HG02943 (cell line): ENCODE results near the gene THUMPD3.

Source experiments
- ATAC-seq: cut with Tn5 transposase; IDR thresholded peaks from one replicate; pipeline ENCODE4 v1.9.1; 2021; ENCODE audit warnings: mild to moderate bottlenecking, low read depth, moderate library complexity; ENCODE audit not compliant: unreplicated experiment

THUMPD3 gene

DNA sequence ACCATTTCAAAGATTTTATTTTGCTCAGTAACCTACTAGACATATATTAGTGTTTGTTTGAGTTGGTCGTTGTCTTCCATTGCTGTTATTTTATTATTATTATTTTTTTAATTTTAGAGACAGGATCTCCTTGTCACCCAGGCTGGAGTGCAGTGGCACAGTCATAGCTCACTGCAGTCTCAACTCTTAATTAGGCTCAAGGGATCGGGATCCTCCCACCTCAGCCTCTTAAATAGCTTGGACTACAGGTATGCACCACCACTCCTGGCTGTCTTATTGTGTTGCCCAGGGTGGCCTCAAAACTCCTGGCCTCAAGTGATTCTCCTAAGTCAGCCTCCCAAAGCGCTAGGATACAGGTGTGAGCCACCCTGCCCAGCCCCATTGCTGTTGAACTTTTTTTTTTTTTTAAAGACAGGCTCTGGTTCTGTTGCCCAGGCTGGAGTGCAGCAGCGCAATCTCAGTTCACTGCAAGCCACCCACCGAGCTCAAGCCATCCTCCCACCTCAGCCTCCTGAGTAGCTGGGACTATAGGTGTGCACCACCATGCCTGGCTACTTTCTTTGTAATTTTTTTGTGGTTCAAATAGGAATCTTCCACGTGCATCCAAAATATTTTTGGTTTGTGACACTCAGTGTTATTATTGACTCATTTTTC lies 52.8 kb downstream of the THUMPD3 start:
- no peak for ATAC-seq

DNA sequence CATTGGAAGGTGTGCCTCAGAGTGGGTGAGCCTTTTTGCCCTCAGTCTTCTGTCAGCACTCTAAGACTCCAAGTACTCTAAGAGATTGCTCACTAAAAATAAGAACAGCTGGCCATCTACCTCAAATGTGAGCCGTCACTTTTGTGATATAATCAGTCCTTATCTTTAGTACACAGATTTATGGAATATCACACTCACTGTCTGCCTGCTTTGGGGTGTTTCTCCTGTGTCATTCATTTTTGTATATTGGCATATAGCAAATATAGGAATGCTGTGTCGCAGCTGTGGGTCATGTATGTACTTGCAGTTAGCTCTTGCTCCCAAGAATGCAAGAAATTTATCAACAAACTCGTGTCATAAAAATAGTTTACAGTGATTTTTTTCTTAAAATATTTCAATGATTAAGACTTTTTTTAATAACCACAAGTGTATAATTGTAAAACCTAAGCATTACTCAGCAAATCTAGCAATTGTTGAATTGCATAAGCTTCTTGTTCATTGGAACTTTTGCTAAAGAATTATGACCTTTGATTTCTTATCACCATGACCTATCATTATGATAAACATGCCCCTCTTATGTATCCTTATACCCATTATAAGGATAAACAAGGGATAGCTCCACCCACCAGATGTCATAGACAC lies 53.4 kb downstream of the THUMPD3 start:
- ATAC-seq: no peak

DNA sequence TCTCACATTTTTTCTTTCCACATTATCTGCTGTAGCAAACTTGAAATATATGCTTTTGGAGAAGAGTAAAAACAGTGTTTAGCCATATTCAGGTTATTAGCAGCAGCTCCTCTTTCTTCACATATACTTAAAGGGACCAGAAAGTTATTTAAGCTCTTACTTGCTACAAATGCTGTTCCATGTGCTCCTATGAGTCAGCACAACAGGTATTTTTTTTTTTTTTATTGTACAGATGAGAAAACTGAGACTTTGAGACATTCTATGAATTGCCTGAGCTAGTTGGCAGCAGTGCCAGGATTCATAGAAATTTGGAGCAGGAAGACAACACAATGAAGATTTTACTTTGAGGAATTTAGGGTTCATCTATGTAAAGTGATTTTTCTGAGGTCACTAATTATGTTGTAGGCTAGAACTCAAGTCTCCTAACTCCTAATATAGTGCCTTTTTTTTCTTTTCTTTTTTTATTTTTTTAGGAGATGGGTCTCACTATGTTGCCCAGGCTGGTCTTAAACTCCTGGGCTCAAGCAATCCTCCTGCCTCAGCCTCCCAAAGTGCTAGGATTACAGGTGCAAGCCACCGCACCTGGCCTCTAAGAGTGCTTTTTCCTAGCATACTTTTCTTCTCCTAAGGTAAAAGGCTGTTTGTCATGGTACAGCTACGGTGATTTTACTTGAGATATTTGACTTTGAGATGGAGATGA lies 58.1 kb downstream of the THUMPD3 start:
- no peak for ATAC-seq

DNA sequence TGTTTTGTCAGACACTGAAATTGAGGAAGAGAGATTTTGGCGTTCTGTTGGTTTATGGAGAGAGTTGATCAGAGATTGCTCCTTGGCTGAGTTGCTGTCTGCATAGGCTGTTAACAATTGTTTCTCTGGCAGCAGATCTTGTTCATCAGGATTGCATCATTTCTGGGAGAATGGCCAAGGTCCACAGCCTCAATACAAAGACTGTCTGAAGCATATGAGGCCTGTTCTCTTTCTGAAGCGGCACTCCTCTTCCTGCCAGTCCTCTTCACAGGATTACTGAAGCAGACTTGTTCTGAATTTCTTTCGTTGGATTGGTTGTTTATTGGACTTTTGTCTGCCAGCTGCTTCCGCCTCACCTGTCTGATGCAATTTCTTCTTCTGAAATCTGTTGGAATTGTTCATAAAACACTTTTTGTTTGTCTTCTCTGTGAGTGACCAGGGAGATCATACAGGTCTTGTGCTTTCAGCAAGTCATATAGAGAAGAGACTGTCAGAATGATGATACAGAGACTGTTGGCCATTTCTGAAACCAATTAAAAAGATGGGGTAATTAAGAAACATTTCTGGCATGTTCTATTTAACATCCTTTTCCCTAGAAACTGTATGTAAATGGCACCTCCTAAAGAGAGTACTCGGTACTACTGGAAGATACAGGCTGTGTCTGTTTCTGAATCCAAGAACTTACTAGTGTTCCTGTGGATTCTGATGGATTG lies 60.0 kb downstream of the THUMPD3 start:
- ATAC-seq: no peak

DNA sequence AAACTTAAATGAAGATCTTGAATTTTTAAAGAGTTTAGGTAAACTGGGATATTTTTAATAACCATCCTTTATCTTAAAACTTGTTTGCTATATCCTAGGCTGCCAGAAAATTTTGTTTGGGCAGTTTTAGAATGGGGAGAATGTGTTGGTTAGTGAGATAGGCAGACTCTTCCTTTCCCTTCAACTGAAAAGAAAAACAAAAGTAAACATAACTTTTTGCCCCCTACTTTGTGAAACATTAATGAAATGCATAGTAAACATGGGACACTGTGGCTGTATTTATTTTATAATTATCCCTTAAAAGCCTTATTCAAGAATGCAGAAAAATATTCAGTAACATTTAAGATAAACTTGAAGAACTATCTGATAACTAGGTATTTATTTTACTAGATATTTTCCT lies 65.6 kb downstream of the THUMPD3 start:
- ATAC-seq: no peak

DNA sequence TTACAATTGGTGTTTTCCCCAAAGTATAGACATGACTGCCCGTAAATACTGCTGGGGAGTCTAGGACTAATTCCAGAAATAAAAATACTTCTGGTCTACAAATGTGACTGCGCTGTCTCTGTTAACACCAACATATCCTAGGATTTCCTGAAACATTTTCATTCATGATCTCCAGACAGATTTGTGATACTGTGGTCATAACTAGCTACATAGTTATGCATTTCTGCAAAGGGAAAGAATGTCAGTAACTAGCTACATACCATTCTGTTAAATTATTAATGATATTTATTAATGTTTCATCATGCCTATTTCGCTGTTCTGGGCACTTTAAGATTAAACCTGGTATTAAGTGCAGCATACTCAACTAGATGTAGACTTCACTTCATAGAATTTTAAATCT lies 67.9 kb downstream of the THUMPD3 start:
- ATAC-seq: no peak

DNA sequence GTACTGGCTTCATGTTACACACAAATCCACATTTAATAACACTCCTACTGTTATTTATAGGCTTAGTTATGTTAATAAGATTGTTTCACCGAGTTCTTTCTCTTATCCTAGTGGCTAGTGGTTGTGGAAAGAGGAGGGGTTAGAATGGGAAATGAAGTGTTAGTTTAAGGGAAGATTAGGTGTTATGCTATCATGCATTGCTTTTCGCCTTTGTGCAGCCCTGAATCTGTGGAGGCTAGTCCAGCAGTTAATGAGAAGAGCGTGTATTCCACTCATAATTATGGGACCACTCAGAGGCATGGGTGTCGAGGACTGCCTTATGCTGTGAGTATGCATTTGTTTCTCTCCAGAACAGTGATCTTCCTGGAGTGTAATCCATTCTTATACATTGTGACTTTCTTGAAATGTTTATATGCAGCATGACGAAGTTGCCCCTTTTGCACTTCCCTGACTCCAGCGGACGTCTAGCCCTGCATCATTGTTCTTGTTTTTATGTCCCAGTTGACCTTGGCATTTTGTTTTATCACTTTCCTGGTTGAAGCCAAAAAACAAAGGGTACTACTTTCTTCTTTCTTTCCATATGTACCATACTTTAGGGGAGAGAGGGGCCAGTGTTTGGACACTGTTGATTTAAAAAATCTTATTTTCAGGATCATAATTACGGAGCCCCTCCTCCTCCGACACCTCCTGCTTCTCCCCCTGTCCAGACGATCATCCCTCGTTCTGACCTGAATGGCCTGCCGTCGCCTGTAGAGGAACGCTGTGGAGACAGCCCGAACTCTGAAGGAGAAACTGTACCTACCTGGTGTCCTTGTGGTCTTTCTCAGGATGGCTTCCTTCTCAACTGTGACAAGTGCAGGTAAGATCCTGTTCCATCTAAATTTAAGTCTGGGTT lies 71.0 kb downstream of the THUMPD3 start:
- no peak for ATAC-seq

DNA sequence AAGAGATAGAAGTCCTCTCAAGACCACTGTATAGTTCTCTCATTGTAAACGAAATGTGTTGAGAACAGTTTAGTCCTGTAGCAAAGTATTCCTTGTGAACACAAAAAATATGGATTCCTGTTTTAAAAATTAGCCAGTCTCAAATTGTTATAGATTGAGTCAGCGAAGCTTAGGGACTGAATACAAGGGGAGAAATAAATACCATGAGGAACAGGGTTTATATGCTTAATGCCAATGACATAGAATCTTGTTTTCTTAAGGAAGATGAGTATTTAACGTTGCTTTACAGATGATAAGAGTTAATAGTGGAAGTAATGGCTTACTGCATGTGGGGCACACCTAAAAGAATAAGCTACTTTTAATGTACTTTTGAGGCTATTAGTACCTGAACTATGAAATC lies 72.5 kb downstream of the THUMPD3 start:
- ATAC-seq: no peak
